Natural killer cell (primary cell): Measurements from ENCODE around the gene RBBP9. TPM values are rescaled to one million over a fixed set of nuclear protein-coding genes. Genes with fewer than 3 reads are reported as not detected.
"Not testable (repeated sequence)": the region's sequence is repeated elsewhere in the genome, so short reads cannot be mapped to it uniquely, and the experiment has no call there.

Source experiments
- ATAC-seq, 3 donors: fragments of 150-1000 bp in 2 of 3; fragments of 200-7000 bp in 1 of 3; cut with Tn5 transposase; 1 replicate in 1 of 3; 2 replicates in 2 of 3; pipeline ENCODE4 v1.10.0; 2021; ENCODE audit warnings: mild to moderate bottlenecking in 2 of 3, moderate library complexity in 2 of 3
- DNase-seq, 2 donors: peaks; one replicate each; pipeline versions ENCODE4 v3.0.0 to v3.0.0-alpha.2; 2013 to 2021; ENCODE audit warnings: mixed read lengths in 1 of 2
- H3K27ac ChIP-seq: one replicate; pipeline ENCODE4 v1.5.1; 2013; ENCODE audit warnings: mild to moderate bottlenecking, low read length
- H3K27me3 ChIP-seq: one replicate; pipeline ENCODE4 v1.6.1; 2013; ENCODE audit warnings: low read length; ENCODE audit not compliant: control insufficient read depth, insufficient read depth
- H3K36me3 ChIP-seq: one replicate; pipeline ENCODE4 v1.6.1; 2013; ENCODE audit warnings: low read length; ENCODE audit not compliant: control insufficient read depth, insufficient read depth
- H3K4me1 ChIP-seq: one replicate; pipeline ENCODE4 v1.6.1; 2013; ENCODE audit warnings: low read length; ENCODE audit not compliant: control insufficient read depth, insufficient read depth
- H3K4me3 ChIP-seq: one replicate; pipeline ENCODE4 v1.5.1; 2013; ENCODE audit warnings: low read length
- H3K9me3 ChIP-seq: one replicate; pipeline ENCODE4 v1.6.1; 2013; ENCODE audit warnings: low read length; ENCODE audit not compliant: control insufficient read depth, insufficient read depth
- H3K27ac Mint-ChIP-seq, 2 donors: one replicate each; pipeline ENCODE4 v1.8.0; 2022; ENCODE audit warnings: mild to moderate bottlenecking in 2 of 2, mixed read lengths in 2 of 2, moderate library complexity in 1 of 2
- H3K27me3 Mint-ChIP-seq, 2 donors: one replicate each; pipeline ENCODE4 v1.8.0; 2022; ENCODE audit warnings: low read depth in 2 of 2, mixed read lengths in 2 of 2
- H3K36me3 Mint-ChIP-seq: one replicate; pipeline ENCODE4 v1.8.0; 2022; ENCODE audit warnings: mixed read lengths
- H3K4me1 Mint-ChIP-seq, 2 donors: one replicate each; pipeline ENCODE4 v1.8.0; 2022; ENCODE audit warnings: mixed read lengths in 2 of 2
- H3K4me3 Mint-ChIP-seq: one replicate; pipeline ENCODE4 v1.8.0; 2022; ENCODE audit warnings: mild to moderate bottlenecking, moderate library complexity, mixed read lengths
- H3K9me3 Mint-ChIP-seq, 2 donors: one replicate each; pipeline ENCODE4 v1.8.0; 2022; ENCODE audit warnings: mixed read lengths in 2 of 2
- WGBS: methylation state at CpG from one replicate; pipeline ENCODE4 v1.1.7; 2013; ENCODE audit warnings: missing lambda C conversion rate; ENCODE audit not compliant: insufficient coverage; 5-methylcytosine and 5-hydroxymethylcytosine counted together
- intact Hi-C: fragments of 100-400 bp; cut with micrococcal nuclease; formaldehyde crosslinking; loops from one replicate; pipeline ENCODE4 v1.14.2; 2022
- total RNA-seq, 4 donors: library from RNA; stranded (reverse); fragments of 120-200 nt in 1 of 4; gene quantifications; one replicate each; pipeline versions ENCODE4 v1.2.3 to v1.2.4, GENCODE V29; 2013 to 2022
- TF ChIP-seq, protein P1 (sequence below): fragments of 200-600 bp; IDR thresholded peaks from one replicate; pipeline ENCODE4 v1.8.0; 2022; ENCODE audit warnings: antibody characterized with exemption

The RBBP9 gene
- total RNA-seq, 3 donors from 2014 or later (not counting 1 experiment from before 2014, with no cell fraction given) = 4.6 to 9.2 (median 7.9) TPM

DNA sequence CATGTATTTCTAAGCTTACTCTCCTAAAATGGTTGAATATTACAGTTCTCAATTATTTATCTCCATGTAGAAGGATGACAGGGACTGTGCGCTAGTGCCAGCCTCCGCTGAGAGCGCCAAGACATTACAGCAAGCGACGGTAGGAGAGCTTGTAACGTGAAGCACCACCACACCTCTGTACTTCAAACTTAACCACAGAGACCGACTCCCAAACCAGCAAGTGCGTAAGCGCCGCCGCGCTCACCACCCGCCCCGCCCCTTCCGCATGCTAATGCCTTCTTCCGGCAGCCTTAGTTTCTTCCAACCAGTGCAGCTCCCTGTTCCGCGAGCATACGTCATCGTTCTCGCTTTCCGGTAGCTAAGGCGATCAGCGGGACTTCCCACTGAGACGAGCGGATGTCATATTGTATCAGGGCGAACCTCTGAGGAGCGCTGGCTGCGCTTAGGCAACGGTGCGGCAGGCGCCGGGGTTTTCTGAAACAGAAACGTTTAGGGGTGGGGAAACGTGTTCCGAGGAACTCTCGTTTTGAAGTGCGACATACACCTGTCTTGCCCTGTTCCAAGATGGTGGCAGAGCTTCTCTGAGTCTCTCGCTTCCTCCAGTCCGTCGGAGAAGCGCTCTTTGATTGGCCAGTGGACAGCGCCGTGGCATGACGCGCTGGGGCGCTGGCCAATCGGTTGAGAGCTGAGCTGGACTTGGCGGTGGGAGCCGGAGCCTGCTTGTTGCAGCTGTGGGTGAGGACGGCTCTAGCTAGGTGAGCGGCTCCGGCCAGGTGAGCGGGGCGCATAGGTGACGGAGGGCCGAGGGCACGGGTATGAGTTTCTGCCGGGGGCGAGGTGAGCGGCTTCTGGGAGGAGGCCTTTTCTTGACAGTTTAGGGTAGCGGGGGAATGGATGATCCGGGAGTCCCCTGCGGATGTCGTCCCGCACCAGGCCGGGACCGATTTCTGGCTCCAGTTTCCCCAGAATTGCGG lies 10.5 kb upstream of the RBBP9 start, which contains the start of gene SEC23B:
Gene SEC23B (plus strand): TSS at position 723 of the 974 bp plus-strand sequence. CDS start 2,896 bp downstream, outside the sequence.
- H3K27me3 ChIP-seq = peaks cover 3% of the 10 kb centered on the region
- intact Hi-C loops = loop anchor here (1.0 to 10.0 kb wide), 8 partner anchors 40 to 1710 kb away; partner anchors contain the start of genes DTD1, DZANK1, KAT14 and MGME1
- Mint-ChIP-seq H3K27ac (peak within 1 kb of the TSS; percentile 100), H3K27me3 (peaks cover 6 to 12% of the 10 kb centered on the region in 2 donors), H3K4me1 (peaks cover 38 to 44% of the 10 kb centered on the region in 2 donors), H3K36me3 (no peaks in the 10 kb centered on the region), H3K9me3 (no peaks in the 10 kb centered on the region), H3K4me3 (peak within 1 kb of the TSS; percentile 100)
- peak; percentile 84 to 94 (median 86) for ATAC-seq
- peaks cover 19% of the 10 kb centered on the region for H3K36me3 ChIP-seq
- peak within 1 kb of the TSS; percentile 77 for H3K4me3 ChIP-seq
- under 1% methylated on average over 69 of the region's 69 CpGs for WGBS
- DNase-seq = peak; percentile 99
- peak within 1 kb of the TSS; percentile 99 for H3K27ac ChIP-seq
- H3K9me3 ChIP-seq = no peaks in the 10 kb centered on the region
- TF ChIP-seq, protein P1, sequence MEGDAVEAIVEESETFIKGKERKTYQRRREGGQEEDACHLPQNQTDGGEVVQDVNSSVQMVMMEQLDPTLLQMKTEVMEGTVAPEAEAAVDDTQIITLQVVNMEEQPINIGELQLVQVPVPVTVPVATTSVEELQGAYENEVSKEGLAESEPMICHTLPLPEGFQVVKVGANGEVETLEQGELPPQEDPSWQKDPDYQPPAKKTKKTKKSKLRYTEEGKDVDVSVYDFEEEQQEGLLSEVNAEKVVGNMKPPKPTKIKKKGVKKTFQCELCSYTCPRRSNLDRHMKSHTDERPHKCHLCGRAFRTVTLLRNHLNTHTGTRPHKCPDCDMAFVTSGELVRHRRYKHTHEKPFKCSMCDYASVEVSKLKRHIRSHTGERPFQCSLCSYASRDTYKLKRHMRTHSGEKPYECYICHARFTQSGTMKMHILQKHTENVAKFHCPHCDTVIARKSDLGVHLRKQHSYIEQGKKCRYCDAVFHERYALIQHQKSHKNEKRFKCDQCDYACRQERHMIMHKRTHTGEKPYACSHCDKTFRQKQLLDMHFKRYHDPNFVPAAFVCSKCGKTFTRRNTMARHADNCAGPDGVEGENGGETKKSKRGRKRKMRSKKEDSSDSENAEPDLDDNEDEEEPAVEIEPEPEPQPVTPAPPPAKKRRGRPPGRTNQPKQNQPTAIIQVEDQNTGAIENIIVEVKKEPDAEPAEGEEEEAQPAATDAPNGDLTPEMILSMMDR = no peak
- peaks cover 18% of the 10 kb centered on the region for H3K4me1 ChIP-seq

DNA sequence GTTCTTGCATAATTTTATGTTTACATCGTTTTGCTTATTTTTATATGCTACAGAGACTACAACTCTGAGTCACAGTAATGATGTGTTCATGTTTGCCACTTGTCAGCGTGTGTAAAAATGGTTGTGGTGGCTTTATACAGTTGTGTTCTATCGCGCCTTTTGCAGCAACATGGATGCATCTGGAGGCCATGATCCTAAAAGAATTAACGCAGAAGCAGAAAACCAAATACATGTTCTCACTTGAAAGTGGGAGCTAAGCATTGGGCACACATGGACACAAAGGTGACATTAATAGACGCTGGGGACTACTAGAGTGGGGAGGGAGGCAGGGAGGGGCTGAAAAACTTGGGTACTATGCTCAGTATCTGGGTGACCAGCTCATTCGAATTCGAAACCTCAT lies 9.7 kb upstream of the RBBP9 start:
- 83% methylated on average over 6 of the region's 8 CpGs for WGBS
- Mint-ChIP-seq H3K4me3 (peak overlapping the region; percentile 100), H3K27me3 (peaks cover 14 to 19% of the 10 kb centered on the region in 2 donors), H3K9me3 (no peaks in the 10 kb centered on the region), H3K36me3 (no peaks in the 10 kb centered on the region), H3K4me1 (peaks cover 38 to 42% of the 10 kb centered on the region in 2 donors), H3K27ac (peak overlapping the region; percentile 100)
- Histone ChIP-seq H3K27me3 (peaks cover 3% of the 10 kb centered on the region), H3K27ac (peak overlapping the region; percentile 99), H3K4me1 (peaks cover 18% of the 10 kb centered on the region), H3K9me3 (no peaks in the 10 kb centered on the region), H3K36me3 (peaks cover 12% of the 10 kb centered on the region), H3K4me3 (peak overlapping the region; percentile 77)
- DNase-seq (no peak), ATAC-seq (no peak)
- intact Hi-C loops = loop anchor here (1.0 to 10.0 kb wide), 8 partner anchors 39 to 1711 kb away; partner anchors contain the start of genes DTD1, DZANK1, KAT14 and MGME1
- TF ChIP-seq, protein P1 = no peak

DNA sequence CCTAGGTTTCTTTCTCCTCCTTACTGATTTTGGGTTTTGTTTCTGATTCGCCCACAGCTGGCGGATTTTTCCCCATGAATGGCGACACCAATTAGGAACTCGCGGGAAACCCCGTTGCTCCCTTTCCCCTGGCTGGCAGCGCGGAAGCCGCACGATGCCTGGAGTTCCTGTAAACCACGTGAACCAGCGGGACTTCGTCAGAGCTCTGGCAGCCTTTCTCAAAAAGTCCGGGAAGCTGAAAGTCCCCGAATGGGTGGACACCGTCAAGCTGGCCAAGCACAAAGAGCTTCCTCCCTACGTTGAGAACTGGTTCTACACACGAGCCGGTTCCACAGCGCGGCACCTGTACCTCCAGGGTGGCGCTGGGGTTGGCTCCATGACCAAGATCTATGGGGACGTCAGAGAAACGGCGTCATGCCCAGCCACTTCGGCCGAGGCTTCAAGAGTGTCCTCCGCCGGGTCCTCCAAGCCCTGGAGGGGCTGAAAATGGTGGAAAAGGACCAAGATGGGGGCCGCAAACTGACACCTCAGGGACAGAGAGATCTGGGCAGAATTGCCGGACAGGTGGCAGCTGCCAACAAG lies 7.5 kb upstream of the RBBP9 start:
- Mint-ChIP-seq H3K4me3 (no peak overlapping the region), H3K36me3 (no peaks in the 10 kb centered on the region), H3K27me3 (peaks cover 14 to 22% of the 10 kb centered on the region in 2 donors), H3K4me1 (peaks cover 27 to 29% of the 10 kb centered on the region in 2 donors), H3K27ac (no peak overlapping the region), H3K9me3 (no peaks in the 10 kb centered on the region)
- intact Hi-C loops = loop anchor here (5.0 to 10.0 kb wide), 5 partner anchors 83 to 1713 kb away; partner anchors contain the start of genes DTD1, KAT14, MGME1 and PET117
- TF ChIP-seq, protein P1 = no peak
- H3K36me3 ChIP-seq = no peaks in the 10 kb centered on the region
- peaks cover 18% of the 10 kb centered on the region for H3K4me1 ChIP-seq
- H3K9me3 ChIP-seq = no peaks in the 10 kb centered on the region
- WGBS = 76% methylated on average over 31 of the region's 31 CpGs
- H3K4me3 ChIP-seq = no peak overlapping the region
- DNase-seq (no peak), ATAC-seq (no peak)
- peaks cover 3% of the 10 kb centered on the region for H3K27me3 ChIP-seq
- no peak overlapping the region for H3K27ac ChIP-seq

DNA sequence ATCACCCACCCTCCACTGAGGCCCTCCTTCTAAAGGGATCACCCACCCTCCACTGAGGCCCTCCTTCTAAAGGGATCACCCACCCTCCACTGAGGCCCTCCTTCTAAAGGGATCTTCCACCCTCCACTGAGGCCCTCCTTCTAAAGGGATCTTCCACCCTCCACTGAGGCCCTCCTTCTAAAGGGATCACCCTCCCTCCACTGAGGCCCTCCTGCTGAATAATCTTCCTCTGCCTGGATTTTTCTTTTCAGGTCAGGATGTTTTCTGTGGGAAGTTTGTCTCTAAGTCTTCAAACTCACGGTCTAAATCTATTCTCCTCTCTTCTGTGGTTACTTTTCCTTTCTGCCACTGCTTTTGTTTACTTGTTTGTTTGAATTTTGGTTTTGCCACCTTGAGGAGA lies 4.6 kb upstream of the RBBP9 start:
- not testable (repeated sequence) for ATAC-seq, H3K27me3 ChIP-seq, H3K4me1 ChIP-seq, H3K36me3 ChIP-seq, DNase-seq, H3K9me3 ChIP-seq, H3K4me3 Mint-ChIP-seq, H3K27ac Mint-ChIP-seq, H3K4me1 Mint-ChIP-seq, H3K4me3 ChIP-seq, H3K36me3 Mint-ChIP-seq, H3K27ac ChIP-seq, H3K9me3 Mint-ChIP-seq
- peaks cover 14 to 22% of the 10 kb centered on the region in 2 donors for H3K27me3 Mint-ChIP-seq
- intact Hi-C loops = loop anchor here (10.0 kb wide), 1 partner anchor 367 kb away; the partner anchor contains the start of genes KAT14 and PET117
- WGBS = no CpG with 5 or more reads among the region's 1 CpG
